K562 (cell line): ENCODE data around the gene CLTRN. TPM values are rescaled to one million over a fixed set of nuclear protein-coding genes. Genes with fewer than 3 reads are reported as not detected.

Experiments
- BDP1 ChIP-seq: IDR thresholded peaks from 3 replicates; pipeline ENCODE4 v1.6.1; 2011; ENCODE audit not compliant: insufficient read length, insufficient read depth
- EWSR1 ChIP-seq: fragments of 450-650 bp; IDR thresholded peaks from 2 replicates; pipeline ENCODE4 v1.6.1; 2018; ENCODE audit warnings: borderline replicate concordance, mild to moderate bottlenecking, low read depth, moderate library complexity; ENCODE audit not compliant: partially characterized antibody
- GTF2F1 ChIP-seq: IDR thresholded peaks from 2 replicates; pipeline ENCODE4 v1.6.1; 2011; ENCODE audit warnings: low read depth, low read length, improper control_type of control experiment
- HNRNPUL1 ChIP-seq: fragments of 200-400 bp; formaldehyde crosslinking; IDR thresholded peaks from 2 replicates; pipeline ENCODE4 v1.6.1; 2017; ENCODE audit warnings: low read length
- HOXB6 ChIP-seq: fragments of 250-450 bp; sonication (Bioruptor Pico); IDR thresholded peaks from 2 replicates; pipeline ENCODE4 v1.5.1; 2022; ENCODE audit warnings: mild to moderate bottlenecking, borderline replicate concordance
- PML ChIP-seq: IDR thresholded peaks from 2 replicates; pipeline ENCODE4 v1.6.1; 2012; ENCODE audit warnings: low read length, inconsistent platforms
- POLR2B ChIP-seq: fragments of 450-650 bp; IDR thresholded peaks from 2 replicates; pipeline ENCODE4 v1.6.1; 2018; ENCODE audit warnings: low read depth; ENCODE audit not compliant: partially characterized antibody
- STAT5B ChIP-seq: fragments of 250-450 bp; sonication (Bioruptor Pico); IDR thresholded peaks from 2 replicates; pipeline ENCODE4 v1.8.0; 2021; ENCODE audit warnings: mild to moderate bottlenecking, inconsistent platforms
- ZNF133 ChIP-seq: fragments of 250-450 bp; sonication (Bioruptor Pico); IDR thresholded peaks from 2 replicates; pipeline ENCODE4 v1.4.0; 2020; ENCODE audit warnings: mild to moderate bottlenecking
- ZNF146 ChIP-seq: IDR thresholded peaks from one replicate; pipeline ENCODE4 v1.6.1; 2018; ENCODE audit warnings: missing compliant biosample characterization; ENCODE audit not compliant: unreplicated experiment
- polyA plus RNA-seq, 8 experiments: library from polyadenylated mRNA; depleted of rRNA in 4 of 8; stranded (reverse) in 5 of 8; unstranded in 3 of 8; fragments of >200 nt; fragmentation: Nextera tagmentation in 2 of 8; fragmentation: Illumina TruSeq in 1 of 8; extraction: Ambion mirVana in 2 of 8; extraction: Trizol in 1 of 8; gene quantifications; 2 replicates each; pipeline versions ENCODE4 v1.2.1 to v1.2.3, GENCODE V29; 2011 to 2014; ENCODE audit warnings: inconsistent platforms in 1 of 8, missing spikeins in 1 of 8
- total RNA-seq, 7 experiments: library from RNA; depleted of rRNA in 6 of 7; stranded (reverse); fragments of >200 nt in 6 of 7; fragmentation: Illumina TruSeq in 2 of 7; extraction: Trizol in 2 of 7; gene quantifications; 2 replicates each; pipeline versions ENCODE4 v1.2.1 to v1.2.3, GENCODE V29; 2011 to 2021; ENCODE audit warnings: low replicate concordance in 1 of 7
- TF ChIP-seq, protein P1 (sequence below): fragments of 200-800 bp; sonication (Bioruptor generic); IDR thresholded peaks from 2 replicates; pipeline ENCODE4 v1.6.1; 2017; ENCODE audit warnings: missing genetic modification characterization, missing compliant biosample characterization
- TF ChIP-seq, protein P2 (sequence below): fragments of 450-650 bp; formaldehyde crosslinking; IDR thresholded peaks from 2 replicates; pipeline ENCODE4 v1.4.0; 2022; ENCODE audit warnings: mild to moderate bottlenecking, moderate library complexity
- TF ChIP-seq, protein P3 (sequence below): sonication (generic); formaldehyde crosslinking; IDR thresholded peaks from 2 replicates; pipeline ENCODE4 v1.8.0; 2022; ENCODE audit warnings: mild to moderate bottlenecking, missing genetic modification reagents
- TF ChIP-seq, protein P4 (sequence below): fragments of 450-650 bp; IDR thresholded peaks from 2 replicates; pipeline ENCODE4 v1.6.1; 2017; ENCODE audit warnings: antibody characterized with exemption, mild to moderate bottlenecking
- TF ChIP-seq, protein P5 (sequence below): fragments of 450-650 bp; IDR thresholded peaks from 2 replicates; pipeline ENCODE4 v1.7.1; 2018; ENCODE audit warnings: mild to moderate bottlenecking, low read depth; ENCODE audit not compliant: partially characterized antibody
- TF ChIP-seq, protein P6 (sequence below): IDR thresholded peaks from 2 replicates; pipeline ENCODE4 v1.6.1; 2011; ENCODE audit not compliant: insufficient read length; ENCODE audit errors: extremely low read depth

CLTRN gene
- total and polyA plus RNA-seq, 9 of the 15 experiments (the other 6 are each of a cell fraction or from before 2014, with no cell fraction given) = 0.11 to 0.36 (median 0.18) TPM; not detected in 2

DNA sequence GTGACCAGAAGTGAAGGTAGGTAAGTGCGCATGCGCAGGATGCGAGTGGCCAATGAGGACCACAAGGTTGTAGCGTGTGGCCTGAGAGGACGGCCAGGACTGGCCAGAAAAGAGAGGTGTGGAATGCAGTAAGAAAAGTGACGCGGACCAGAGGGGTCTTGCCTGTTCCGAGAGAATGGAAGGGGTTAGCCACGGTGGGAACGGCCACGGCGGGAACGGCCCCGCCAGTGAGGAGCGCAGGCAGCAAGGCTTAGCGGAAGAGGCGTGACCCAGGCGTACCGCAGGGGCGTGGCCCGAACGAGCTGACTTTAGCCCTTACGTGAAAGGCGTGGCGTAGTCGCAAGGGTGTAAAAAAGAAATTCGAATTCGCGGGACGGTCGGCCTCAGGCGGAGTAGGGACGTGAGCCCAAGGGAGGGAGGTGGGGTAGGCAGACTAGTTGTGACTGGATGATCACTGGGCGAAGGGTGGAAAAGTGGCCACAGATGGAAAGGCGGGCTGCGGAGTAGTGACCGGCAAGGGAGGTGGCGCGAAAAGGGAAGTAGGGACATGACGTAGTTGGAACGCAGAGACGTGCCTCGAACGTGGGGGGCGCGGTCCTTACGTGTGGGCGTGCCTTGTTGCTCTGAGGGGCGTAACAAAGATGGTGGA, 10.4 kb upstream of the CLTRN start (continued):
- TF ChIP-seq ZNF146 (no peak), HNRNPUL1 (no peak), PML (peak; percentile 42; the same call in 1 of the 2 replicates), STAT5B (CRISPR knock-in tag) (no peak), GTF2F1 (no peak), POLR2B (peak; percentile 89), EWSR1 (no peak), ZNF133 (no peak), BDP1 (no peak), HOXB6 (CRISPR knock-in tag) (no peak)
- TF ChIP-seq, protein P1, sequence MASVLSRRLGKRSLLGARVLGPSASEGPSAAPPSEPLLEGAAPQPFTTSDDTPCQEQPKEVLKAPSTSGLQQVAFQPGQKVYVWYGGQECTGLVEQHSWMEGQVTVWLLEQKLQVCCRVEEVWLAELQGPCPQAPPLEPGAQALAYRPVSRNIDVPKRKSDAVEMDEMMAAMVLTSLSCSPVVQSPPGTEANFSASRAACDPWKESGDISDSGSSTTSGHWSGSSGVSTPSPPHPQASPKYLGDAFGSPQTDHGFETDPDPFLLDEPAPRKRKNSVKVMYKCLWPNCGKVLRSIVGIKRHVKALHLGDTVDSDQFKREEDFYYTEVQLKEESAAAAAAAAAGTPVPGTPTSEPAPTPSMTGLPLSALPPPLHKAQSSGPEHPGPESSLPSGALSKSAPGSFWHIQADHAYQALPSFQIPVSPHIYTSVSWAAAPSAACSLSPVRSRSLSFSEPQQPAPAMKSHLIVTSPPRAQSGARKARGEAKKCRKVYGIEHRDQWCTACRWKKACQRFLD (CRISPR knock-in tag) = no peak
- TF ChIP-seq, protein P2, sequence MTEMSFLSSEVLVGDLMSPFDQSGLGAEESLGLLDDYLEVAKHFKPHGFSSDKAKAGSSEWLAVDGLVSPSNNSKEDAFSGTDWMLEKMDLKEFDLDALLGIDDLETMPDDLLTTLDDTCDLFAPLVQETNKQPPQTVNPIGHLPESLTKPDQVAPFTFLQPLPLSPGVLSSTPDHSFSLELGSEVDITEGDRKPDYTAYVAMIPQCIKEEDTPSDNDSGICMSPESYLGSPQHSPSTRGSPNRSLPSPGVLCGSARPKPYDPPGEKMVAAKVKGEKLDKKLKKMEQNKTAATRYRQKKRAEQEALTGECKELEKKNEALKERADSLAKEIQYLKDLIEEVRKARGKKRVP = no peak
- TF ChIP-seq, protein P3, sequence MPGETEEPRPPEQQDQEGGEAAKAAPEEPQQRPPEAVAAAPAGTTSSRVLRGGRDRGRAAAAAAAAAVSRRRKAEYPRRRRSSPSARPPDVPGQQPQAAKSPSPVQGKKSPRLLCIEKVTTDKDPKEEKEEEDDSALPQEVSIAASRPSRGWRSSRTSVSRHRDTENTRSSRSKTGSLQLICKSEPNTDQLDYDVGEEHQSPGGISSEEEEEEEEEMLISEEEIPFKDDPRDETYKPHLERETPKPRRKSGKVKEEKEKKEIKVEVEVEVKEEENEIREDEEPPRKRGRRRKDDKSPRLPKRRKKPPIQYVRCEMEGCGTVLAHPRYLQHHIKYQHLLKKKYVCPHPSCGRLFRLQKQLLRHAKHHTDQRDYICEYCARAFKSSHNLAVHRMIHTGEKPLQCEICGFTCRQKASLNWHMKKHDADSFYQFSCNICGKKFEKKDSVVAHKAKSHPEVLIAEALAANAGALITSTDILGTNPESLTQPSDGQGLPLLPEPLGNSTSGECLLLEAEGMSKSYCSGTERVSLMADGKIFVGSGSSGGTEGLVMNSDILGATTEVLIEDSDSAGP (CRISPR knock-in tag) = no peak; the same call in 1 of the 2 replicates
- TF ChIP-seq, protein P4, sequence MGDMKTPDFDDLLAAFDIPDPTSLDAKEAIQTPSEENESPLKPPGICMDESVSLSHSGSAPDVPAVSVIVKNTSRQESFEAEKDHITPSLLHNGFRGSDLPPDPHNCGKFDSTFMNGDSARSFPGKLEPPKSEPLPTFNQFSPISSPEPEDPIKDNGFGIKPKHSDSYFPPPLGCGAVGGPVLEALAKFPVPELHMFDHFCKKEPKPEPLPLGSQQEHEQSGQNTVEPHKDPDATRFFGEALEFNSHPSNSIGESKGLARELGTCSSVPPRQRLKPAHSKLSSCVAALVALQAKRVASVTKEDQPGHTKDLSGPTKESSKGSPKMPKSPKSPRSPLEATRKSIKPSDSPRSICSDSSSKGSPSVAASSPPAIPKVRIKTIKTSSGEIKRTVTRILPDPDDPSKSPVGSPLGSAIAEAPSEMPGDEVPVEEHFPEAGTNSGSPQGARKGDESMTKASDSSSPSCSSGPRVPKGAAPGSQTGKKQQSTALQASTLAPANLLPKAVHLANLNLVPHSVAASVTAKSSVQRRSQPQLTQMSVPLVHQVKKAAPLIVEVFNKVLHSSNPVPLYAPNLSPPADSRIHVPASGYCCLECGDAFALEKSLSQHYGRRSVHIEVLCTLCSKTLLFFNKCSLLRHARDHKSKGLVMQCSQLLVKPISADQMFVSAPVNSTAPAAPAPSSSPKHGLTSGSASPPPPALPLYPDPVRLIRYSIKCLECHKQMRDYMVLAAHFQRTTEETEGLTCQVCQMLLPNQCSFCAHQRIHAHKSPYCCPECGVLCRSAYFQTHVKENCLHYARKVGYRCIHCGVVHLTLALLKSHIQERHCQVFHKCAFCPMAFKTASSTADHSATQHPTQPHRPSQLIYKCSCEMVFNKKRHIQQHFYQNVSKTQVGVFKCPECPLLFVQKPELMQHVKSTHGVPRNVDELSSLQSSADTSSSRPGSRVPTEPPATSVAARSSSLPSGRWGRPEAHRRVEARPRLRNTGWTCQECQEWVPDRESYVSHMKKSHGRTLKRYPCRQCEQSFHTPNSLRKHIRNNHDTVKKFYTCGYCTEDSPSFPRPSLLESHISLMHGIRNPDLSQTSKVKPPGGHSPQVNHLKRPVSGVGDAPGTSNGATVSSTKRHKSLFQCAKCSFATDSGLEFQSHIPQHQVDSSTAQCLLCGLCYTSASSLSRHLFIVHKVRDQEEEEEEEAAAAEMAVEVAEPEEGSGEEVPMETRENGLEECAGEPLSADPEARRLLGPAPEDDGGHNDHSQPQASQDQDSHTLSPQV = no peak
- TF ChIP-seq, protein P5, sequence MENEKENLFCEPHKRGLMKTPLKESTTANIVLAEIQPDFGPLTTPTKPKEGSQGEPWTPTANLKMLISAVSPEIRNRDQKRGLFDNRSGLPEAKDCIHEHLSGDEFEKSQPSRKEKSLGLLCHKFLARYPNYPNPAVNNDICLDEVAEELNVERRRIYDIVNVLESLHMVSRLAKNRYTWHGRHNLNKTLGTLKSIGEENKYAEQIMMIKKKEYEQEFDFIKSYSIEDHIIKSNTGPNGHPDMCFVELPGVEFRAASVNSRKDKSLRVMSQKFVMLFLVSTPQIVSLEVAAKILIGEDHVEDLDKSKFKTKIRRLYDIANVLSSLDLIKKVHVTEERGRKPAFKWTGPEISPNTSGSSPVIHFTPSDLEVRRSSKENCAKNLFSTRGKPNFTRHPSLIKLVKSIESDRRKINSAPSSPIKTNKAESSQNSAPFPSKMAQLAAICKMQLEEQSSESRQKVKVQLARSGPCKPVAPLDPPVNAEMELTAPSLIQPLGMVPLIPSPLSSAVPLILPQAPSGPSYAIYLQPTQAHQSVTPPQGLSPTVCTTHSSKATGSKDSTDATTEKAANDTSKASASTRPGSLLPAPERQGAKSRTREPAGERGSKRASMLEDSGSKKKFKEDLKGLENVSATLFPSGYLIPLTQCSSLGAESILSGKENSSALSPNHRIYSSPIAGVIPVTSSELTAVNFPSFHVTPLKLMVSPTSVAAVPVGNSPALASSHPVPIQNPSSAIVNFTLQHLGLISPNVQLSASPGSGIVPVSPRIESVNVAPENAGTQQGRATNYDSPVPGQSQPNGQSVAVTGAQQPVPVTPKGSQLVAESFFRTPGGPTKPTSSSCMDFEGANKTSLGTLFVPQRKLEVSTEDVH = peak; percentile 92
- TF ChIP-seq, protein P6, sequence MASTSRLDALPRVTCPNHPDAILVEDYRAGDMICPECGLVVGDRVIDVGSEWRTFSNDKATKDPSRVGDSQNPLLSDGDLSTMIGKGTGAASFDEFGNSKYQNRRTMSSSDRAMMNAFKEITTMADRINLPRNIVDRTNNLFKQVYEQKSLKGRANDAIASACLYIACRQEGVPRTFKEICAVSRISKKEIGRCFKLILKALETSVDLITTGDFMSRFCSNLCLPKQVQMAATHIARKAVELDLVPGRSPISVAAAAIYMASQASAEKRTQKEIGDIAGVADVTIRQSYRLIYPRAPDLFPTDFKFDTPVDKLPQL = no peak
